ENCODE results near the gene PCP4. TPM values are rescaled to one million over a fixed set of nuclear protein-coding genes. Genes with fewer than 3 reads are reported as not detected.

The PCP4 gene
- total RNA-seq, 1 donor from 2014 or later = not detected

GRCh38 chr21:39845571-39846130, 21.6 kb upstream of the PCP4 start:
- Mint-ChIP-seq H3K4me3 (ENCODE audit: unreplicated experiment) (no peak overlapping the region), H3K9me3 (ENCODE audit: unreplicated experiment) (peaks cover 20% of the 10 kb centered on the region), H3K27me3 (ENCODE audit: unreplicated experiment) (no peaks in the 10 kb centered on the region), H3K36me3 (ENCODE audit: unreplicated experiment) (no peaks in the 10 kb centered on the region), H3K27ac (ENCODE audit: unreplicated experiment) (no peak overlapping the region), H3K4me1 (ENCODE audit: unreplicated experiment) (no peaks in the 10 kb centered on the region)
- TF ChIP-seq CTCF (IDR thresholded peaks at IDR 0.05) = no peak
- no peak for DNase-seq (ENCODE audit: extremely low spot score, unreplicated experiment)

GRCh38 chr21:39847877-39848276, 19.4 kb upstream of the PCP4 start:
- no peak overlapping the region for H3K4me3 Mint-ChIP-seq (ENCODE audit: unreplicated experiment)
- no peaks in the 10 kb centered on the region for H3K4me1 Mint-ChIP-seq (ENCODE audit: unreplicated experiment)
- no peak for TF ChIP-seq CTCF (IDR thresholded peaks at IDR 0.05)
- H3K36me3 Mint-ChIP-seq (ENCODE audit: unreplicated experiment) = no peaks in the 10 kb centered on the region
- no peak overlapping the region for H3K27ac Mint-ChIP-seq (ENCODE audit: unreplicated experiment)
- no peak for DNase-seq (ENCODE audit: extremely low spot score, unreplicated experiment)
- no peaks in the 10 kb centered on the region for H3K27me3 Mint-ChIP-seq (ENCODE audit: unreplicated experiment)
- H3K9me3 Mint-ChIP-seq (ENCODE audit: unreplicated experiment) = peaks cover 16% of the 10 kb centered on the region

- TF ChIP-seq CTCF (IDR thresholded peaks at IDR 0.05) = no peak
- Mint-ChIP-seq H3K27ac (ENCODE audit: unreplicated experiment) (no peak overlapping the region), H3K9me3 (ENCODE audit: unreplicated experiment) (peaks cover 20% of the 10 kb centered on the region), H3K4me1 (ENCODE audit: unreplicated experiment) (no peaks in the 10 kb centered on the region), H3K4me3 (ENCODE audit: unreplicated experiment) (no peak overlapping the region), H3K36me3 (ENCODE audit: unreplicated experiment) (no peaks in the 10 kb centered on the region), H3K27me3 (ENCODE audit: unreplicated experiment) (no peaks in the 10 kb centered on the region)
- DNase-seq (ENCODE audit: extremely low spot score, unreplicated experiment) = no peak
Observed at GRCh38 chr21:39849014-39849655, 18.1 kb upstream of the PCP4 start.

GRCh38 chr21:39850333-39850732, 16.9 kb upstream of the PCP4 start:
- no peaks in the 10 kb centered on the region for H3K36me3 Mint-ChIP-seq (ENCODE audit: unreplicated experiment)
- no peak for DNase-seq (ENCODE audit: extremely low spot score, unreplicated experiment)
- TF ChIP-seq CTCF (IDR thresholded peaks at IDR 0.05) = no peak
- H3K27me3 Mint-ChIP-seq (ENCODE audit: unreplicated experiment) = no peaks in the 10 kb centered on the region
- no peak overlapping the region for H3K27ac Mint-ChIP-seq (ENCODE audit: unreplicated experiment)
- H3K9me3 Mint-ChIP-seq (ENCODE audit: unreplicated experiment) = peaks cover 27% of the 10 kb centered on the region
- no peaks in the 10 kb centered on the region for H3K4me1 Mint-ChIP-seq (ENCODE audit: unreplicated experiment)
- no peak overlapping the region for H3K4me3 Mint-ChIP-seq (ENCODE audit: unreplicated experiment)

GRCh38 chr21:39851002-39851618, 16.1 kb upstream of the PCP4 start:
- TF ChIP-seq CTCF (IDR thresholded peaks at IDR 0.05) = no peak
- no peaks in the 10 kb centered on the region for H3K4me1 Mint-ChIP-seq (ENCODE audit: unreplicated experiment)
- no peak overlapping the region for H3K4me3 Mint-ChIP-seq (ENCODE audit: unreplicated experiment)
- H3K9me3 Mint-ChIP-seq (ENCODE audit: unreplicated experiment) = peaks cover 25% of the 10 kb centered on the region
- no peak for DNase-seq (ENCODE audit: extremely low spot score, unreplicated experiment)
- H3K27ac Mint-ChIP-seq (ENCODE audit: unreplicated experiment) = no peak overlapping the region
- H3K27me3 Mint-ChIP-seq (ENCODE audit: unreplicated experiment) = no peaks in the 10 kb centered on the region
- H3K36me3 Mint-ChIP-seq (ENCODE audit: unreplicated experiment) = no peaks in the 10 kb centered on the region
